ENCODE results near the gene FLRT2.

The FLRT2 gene

DNA sequence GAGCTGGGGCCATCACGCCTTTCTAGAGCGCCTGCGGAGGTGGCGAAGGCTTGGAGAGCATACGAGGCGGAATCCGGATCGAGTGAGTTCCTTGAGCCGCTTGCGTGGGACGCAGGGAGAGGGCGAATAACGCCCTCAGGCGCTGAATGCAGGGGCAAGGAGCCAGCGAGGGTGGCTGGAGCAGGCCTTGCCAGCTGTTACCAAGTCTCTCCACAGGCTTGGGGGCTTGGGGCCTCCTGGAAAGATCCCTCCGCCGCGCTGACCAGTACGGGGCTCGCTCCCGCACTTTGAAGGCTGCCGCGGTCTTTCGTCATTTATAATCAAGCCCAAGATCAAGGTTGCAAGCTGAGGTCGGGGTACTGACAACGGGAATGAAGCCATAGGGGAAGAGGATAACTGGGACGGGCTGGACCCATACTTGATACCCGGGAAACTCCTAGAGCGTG is 1.2 kb downstream of the FLRT2 start:
- no peak for DNase-seq

GRCh38 chr14:85531587-85532373 is 1.8 kb downstream of the FLRT2 start:
- no peak for DNase-seq

DNA sequence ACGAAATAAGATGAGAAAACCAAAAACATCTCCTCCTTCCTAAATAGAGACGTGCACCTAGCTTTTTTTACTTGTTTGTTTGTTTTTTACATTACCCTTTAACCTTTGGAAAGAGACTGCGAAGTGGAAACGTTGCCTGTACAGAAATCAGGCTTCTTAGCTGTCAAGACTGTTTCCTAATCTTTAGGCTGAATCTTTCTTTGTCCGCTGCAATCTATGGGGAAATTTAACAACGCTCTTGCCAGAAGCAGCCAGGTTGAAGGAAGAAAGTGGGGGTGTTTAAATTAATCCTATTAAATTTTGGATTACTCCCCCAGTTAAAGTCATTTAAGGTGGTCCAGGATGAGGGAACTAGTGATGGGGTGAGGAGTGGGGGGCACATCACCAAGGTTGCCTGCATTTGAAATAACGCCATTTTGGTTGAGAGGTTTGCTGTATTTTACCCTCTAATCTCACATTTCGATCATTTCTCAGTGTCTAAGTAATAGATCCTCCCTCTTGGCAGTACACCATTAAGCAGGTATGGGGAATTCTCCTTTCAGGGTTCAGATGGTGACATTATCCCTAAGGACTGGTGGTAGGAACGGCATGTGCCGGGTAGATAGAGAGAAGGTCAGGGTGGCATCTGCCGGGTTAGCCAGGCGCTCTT is 2.6 kb downstream of the FLRT2 start:
- DNase-seq: no peak

DNA sequence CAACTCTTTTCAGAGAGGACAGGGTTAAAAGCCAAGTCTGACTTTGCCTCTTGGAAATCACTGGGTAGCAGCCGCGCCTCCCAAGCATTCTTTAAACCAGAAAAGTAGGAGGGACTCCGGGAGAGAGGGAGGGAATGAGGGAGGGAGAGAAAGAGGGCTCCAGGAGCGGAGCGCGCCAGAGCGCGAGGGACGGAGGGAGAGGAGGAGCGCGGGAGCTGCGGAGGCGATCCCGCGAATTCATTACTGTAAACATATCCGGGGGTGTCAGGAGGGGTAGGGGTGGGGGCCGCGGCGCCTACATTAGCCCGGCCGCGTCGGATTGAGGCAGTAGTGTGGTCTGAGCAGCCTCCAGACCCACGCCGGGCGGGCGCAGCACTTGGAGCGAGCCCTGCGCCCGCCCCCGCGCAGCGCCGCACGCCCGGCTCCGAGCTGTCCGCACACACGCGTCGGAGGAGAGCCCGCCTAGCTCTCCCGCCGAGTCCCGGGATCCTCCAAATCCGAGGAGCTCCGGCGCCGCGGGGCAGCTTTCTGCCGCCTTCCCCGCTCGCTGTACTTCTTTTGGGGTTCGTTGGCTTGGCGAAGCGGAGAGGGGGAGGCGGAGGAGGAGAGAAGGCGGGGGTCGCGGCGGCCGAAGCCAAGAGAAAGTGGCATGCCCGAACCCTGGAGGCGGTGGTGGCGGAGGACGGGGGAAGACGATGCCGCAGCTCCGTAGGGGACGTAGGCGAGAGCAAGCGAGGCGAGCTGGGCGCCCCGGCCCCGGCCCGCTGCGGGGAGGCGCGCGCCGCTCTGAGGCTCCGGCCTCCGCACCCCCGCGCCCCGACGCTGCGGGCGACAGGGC is 3.3 kb downstream of the FLRT2 start:
- no peak for DNase-seq

GRCh38 chr14:85533861-85534291 is 3.9 kb downstream of the FLRT2 start:
- no peak for DNase-seq

GRCh38 chr14:85534458-85535293 is 4.7 kb downstream of the FLRT2 start:
- DNase-seq: no peak

- DNase-seq: no peak
Observed at GRCh38 chr14:85535321-85535720, 5.4 kb downstream of the FLRT2 start.

DNA sequence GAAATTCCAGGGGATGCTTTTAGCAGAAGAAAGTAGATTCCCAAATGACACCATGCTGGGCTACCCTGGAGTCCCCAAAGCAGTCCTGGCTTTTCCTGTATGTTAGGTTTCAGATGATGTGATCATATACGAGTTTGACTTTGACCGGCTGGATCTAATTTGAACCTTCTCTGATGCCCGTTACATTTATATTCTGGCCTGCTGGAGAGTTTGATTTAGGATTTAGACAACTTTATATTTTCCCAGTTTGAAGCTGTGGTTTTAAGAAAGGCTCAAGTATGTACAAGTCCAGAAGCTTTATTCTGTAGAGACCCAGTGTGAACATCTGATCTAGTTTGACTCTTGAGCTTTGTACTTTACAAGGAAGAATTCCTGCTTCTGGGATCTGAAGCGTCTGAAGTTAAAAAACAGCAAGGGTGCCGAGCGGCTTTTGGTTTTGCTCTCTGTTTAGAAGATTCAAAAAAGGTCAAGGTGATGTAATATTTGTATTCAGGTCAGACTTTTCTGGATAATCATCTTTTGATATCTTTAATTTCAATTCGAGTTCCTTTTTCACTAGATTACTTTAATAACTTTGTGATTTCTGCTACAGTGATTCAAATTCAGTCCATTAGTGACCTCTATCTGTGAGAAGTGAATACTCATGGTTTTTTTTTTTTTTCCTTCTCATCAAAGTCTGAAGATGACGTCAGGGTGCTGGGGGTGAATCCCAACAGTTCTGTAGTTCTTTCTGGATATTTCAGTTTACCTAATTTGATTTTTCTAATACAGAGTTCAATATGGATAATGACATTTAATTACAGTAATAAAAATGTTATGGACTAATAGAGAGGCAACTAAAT is 6.3 kb downstream of the FLRT2 start:
- DNase-seq: no peak

- DNase-seq: no peak
Observed at GRCh38 chr14:85536833-85537190, 6.9 kb downstream of the FLRT2 start.

DNA sequence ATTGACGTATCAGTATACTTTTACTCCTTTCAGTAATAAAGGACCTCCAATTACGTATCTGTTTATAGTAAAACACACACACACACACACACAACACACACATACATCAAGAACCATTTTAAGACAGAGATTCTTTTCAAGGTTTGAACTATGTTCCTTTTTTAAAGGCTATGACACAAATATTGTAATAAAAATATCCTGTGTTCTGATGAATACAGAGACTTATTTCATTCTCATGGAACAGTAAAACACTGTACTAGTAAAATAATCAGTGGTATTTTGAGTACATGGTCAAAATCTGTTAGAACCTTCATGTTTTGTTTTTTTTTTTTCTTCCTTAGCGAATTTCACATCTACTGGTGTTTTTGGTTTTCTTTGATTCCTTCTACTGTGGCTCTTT is 7.6 kb downstream of the FLRT2 start:
- no peak for DNase-seq

- DNase-seq: no peak
Observed at GRCh38 chr14:85538636-85539035, 8.7 kb downstream of the FLRT2 start.

- DNase-seq: no peak
Observed at GRCh38 chr14:85539510-85539909, 9.6 kb downstream of the FLRT2 start.

DNA sequence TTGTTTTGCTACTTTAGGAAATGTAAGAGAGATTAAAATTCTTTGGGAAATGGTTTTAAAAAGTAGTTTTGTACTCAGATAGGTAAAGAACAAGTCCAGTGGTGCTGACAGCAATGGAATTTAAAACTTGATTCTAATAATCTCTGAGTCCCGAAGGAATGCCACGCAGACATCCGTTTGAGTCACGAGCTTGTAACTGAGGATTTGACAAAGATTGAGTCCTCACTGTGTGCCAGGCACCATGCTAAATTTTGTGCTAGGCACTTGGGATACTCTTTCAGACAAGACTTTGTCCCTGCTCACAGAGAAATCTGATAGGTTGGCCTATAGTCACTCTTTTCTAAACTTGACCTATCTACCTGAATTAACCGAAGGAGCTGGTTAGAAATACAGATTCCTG is 12.7 kb downstream of the FLRT2 start:
- DNase-seq: no peak

DNA sequence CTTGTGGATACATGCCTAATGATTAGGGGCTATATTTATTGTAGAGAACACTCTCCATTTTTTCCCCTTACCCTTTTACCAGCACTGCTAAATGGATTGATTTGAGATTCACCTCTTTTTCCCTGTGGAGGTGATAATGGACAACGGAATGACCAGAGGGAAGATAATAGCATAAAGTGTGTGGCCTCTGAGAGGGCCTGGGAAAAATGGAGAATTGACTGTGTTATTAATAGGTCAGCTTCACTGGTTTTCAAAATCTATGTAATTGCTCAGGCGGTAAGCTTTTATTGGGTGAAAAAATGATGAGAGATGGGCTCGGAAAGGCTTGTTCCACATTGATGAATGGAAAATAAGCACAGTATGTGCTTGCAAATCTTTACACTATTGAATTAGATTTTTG is 15.8 kb downstream of the FLRT2 start:
- no peak for DNase-seq

GRCh38 chr14:85546390-85546789 is 16.4 kb downstream of the FLRT2 start:
- DNase-seq: no peak

DNA sequence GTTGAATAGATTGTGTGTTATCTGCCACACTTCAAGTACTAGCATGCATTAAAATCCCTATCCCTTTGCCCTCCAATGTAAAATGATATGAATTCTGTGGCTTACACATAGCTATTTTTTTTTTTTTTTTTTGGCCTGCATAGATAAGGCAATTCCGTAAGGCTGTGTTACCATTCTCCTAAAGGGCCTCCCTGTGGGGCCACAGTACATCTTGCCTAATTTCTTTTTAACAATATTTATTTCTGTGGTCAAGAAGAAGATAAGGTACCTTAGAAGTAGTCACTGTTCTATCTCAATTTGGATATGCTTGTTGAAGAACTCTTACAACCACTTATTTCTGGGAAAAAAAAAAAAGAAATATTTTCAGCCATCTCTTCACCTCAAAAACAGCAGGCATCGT is 19.8 kb downstream of the FLRT2 start:
- DNase-seq: no peak

DNA sequence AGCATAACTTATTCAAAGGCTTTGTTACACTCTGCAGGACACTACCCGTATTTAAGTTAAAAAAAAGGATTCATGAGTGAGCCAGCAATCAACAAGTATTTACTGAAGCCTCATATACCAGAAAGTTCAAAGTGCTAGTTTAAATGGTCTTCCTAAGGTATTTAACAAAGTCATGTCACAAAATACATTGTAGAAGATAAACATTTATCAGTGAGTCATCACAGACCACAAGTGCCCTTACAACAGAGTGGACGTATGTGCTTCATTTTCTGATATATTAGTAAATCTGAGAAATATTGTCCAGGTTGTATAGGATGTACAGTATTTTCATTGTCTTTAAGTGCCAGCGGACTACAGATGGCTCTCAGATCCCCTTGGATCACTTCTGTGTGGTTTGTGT is 24.2 kb downstream of the FLRT2 start:
- DNase-seq: no peak

GRCh38 chr14:85556267-85556666 is 26.3 kb downstream of the FLRT2 start:
- no peak for DNase-seq

- DNase-seq: no peak
Observed at GRCh38 chr14:85558505-85558904, 28.6 kb downstream of the FLRT2 start.

DNA sequence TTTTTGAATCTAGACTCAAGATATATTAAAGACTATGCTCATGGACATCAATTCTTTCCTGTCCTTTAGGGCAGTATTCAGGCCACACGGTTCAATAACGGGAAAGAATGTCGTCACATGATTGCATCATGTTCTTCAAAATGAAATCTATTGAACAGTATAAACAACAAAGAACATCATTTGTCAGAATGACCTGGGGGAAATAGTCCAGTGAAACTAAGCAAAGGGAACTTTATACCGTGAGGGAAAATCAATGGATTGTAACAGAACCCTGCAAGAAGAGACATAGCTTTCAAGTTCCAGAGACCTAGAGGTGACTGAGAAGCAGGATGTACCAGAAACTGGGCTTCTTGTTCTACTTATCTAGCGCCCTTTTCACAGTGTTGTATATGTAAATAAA is 32.7 kb downstream of the FLRT2 start:
- DNase-seq: no peak

DNA sequence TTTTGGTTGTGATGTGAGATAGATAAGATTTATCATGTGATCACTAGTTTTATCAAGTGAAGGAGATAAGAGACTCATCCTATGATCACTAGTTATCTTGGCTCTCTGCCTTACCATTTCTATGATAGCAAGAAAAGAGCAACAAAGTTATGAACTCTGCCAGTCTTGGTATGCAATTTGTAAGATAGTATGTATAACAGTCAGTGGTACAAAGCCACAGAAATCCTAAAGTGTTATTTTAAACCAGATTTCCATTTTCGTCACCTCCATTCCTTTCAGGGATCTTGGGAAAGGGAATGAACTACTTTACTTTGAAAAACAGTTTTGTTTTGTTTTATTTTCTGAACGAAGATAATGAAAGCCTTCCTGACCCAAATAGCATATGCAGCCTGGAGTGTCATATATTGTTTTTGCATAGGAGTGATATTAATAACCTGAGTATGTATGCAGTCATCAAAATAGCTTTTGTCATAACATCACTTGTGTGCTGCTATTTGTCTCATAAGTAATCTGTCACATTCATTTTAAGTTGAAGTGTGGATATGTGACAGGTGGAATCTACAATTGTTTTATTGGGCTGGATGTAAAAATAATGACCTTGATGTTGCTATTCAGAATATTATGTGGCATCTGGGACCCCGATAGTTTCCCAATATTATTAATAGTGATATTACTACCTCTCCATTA is 35.0 kb downstream of the FLRT2 start:
- DNase-seq: no peak

Data from NCI-H1436 treated with DMSO at 0.1 percent for 48 hours (cell line).